BE2C (cell line): ENCODE data around the gene DDX10.

ENCODE experiments used
- DNase-seq: peaks from one replicate; pipeline ENCODE4 v3.0.0-alpha.2; 2020
- H3K27me3 ChIP-seq: fragments of 250-450 bp; sonication (Bioruptor Pico); 2 replicates; pipeline ENCODE4 v1.5.1; 2020; ENCODE audit warnings: mild to moderate bottlenecking
- H3K36me3 ChIP-seq: fragments of 250-450 bp; sonication (Bioruptor Pico); 2 replicates; pipeline ENCODE4 v1.5.1; 2020; ENCODE audit warnings: mild to moderate bottlenecking
- H3K4me1 ChIP-seq: fragments of 250-450 bp; sonication (Bioruptor Pico); 2 replicates; pipeline ENCODE4 v1.5.1; 2020
- H3K4me3 ChIP-seq: 2 replicates; pipeline ENCODE4 v1.5.1; 2011; ENCODE audit warnings: low read depth, low read length
- H3K9me3 ChIP-seq: fragments of 250-450 bp; sonication (Bioruptor Pico); 2 replicates; pipeline ENCODE4 v1.5.1; 2020
- CTCF ChIP-seq: IDR thresholded peaks from 2 replicates; pipeline ENCODE4 v1.5.1; 2012; ENCODE audit warnings: mild to moderate bottlenecking, low read depth, low read length

The DDX10 gene

GRCh38 chr11:108887436-108888238 is 222.8 kb downstream of the DDX10 start:
- Histone ChIP-seq H3K4me1 (peaks cover 13% of the 10 kb centered on the region; the same call in 1 of the 2 replicates), H3K4me3 (no peak overlapping the region), H3K9me3 (no peaks in the 10 kb centered on the region), H3K36me3 (no peaks in the 10 kb centered on the region), H3K27me3 (no peaks in the 10 kb centered on the region)
- no peak for DNase-seq
- TF ChIP-seq CTCF = no peak

- DNase-seq = no peak
- no peaks in the 10 kb centered on the region for H3K27me3 ChIP-seq
- H3K9me3 ChIP-seq = no peaks in the 10 kb centered on the region
- no peak overlapping the region for H3K4me3 ChIP-seq
- TF ChIP-seq CTCF = no peak
- H3K4me1 ChIP-seq = peaks cover 13% of the 10 kb centered on the region; the same call in 1 of the 2 replicates
- no peaks in the 10 kb centered on the region for H3K36me3 ChIP-seq
Observed at GRCh38 chr11:108890482-108891105, 225.7 kb downstream of the DDX10 start.

- no peak overlapping the region for H3K4me3 ChIP-seq
- no peaks in the 10 kb centered on the region for H3K9me3 ChIP-seq
- H3K36me3 ChIP-seq = no peaks in the 10 kb centered on the region
- no peaks in the 10 kb centered on the region for H3K27me3 ChIP-seq
- peaks cover 9% of the 10 kb centered on the region; the same call in 1 of the 2 replicates for H3K4me1 ChIP-seq
- TF ChIP-seq CTCF = no peak
- no peak for DNase-seq
Observed at GRCh38 chr11:108891143-108891542, 226.3 kb downstream of the DDX10 start.

GRCh38 chr11:108891909-108892511 is 227.1 kb downstream of the DDX10 start:
- peaks cover 5% of the 10 kb centered on the region; the same call in 1 of the 2 replicates for H3K4me1 ChIP-seq
- no peaks in the 10 kb centered on the region for H3K27me3 ChIP-seq
- no peak for DNase-seq
- TF ChIP-seq CTCF = no peak
- no peaks in the 10 kb centered on the region for H3K36me3 ChIP-seq
- no peaks in the 10 kb centered on the region for H3K9me3 ChIP-seq
- no peak overlapping the region for H3K4me3 ChIP-seq

- H3K4me1 ChIP-seq = peaks cover 5% of the 10 kb centered on the region; the same call in 1 of the 2 replicates
- no peaks in the 10 kb centered on the region for H3K27me3 ChIP-seq
- no peak overlapping the region for H3K4me3 ChIP-seq
- TF ChIP-seq CTCF = no peak
- H3K36me3 ChIP-seq = no peaks in the 10 kb centered on the region; the same call in 1 of the 2 replicates
- H3K9me3 ChIP-seq = no peaks in the 10 kb centered on the region
- no peak for DNase-seq
Observed at GRCh38 chr11:108895579-108896480, 231.0 kb downstream of the DDX10 start.
